ENCODE results near the gene ERICH6B.
A peak's percentile ranks its signal among the peaks of the same experiment; 100 is the strongest.

ERICH6B gene

GRCh38 chr13:45512098-45512496, 103.4 kb downstream of the ERICH6B start:
- no peak overlapping the region for H3K4me3 ChIP-seq (ENCODE audit: low read length)
- DNase-seq (ENCODE audit: low read depth, low spot score): no peak

GRCh38 chr13:45511310-45512097, 104.0 kb downstream of the ERICH6B start:
- peak; percentile 73 for DNase-seq (ENCODE audit: low read depth, low spot score)
- no peak overlapping the region for H3K4me3 ChIP-seq (ENCODE audit: low read length)

GRCh38 chr13:45510672-45511071, 104.9 kb downstream of the ERICH6B start:
- no peak overlapping the region for H3K4me3 ChIP-seq (ENCODE audit: low read length)
- DNase-seq (ENCODE audit: low read depth, low spot score): no peak

GRCh38 chr13:45508776-45509175, 106.8 kb downstream of the ERICH6B start:
- no peak for DNase-seq (ENCODE audit: low read depth, low spot score)

GRCh38 chr13:45506811-45507210, 108.7 kb downstream of the ERICH6B start:
- DNase-seq (ENCODE audit: low read depth, low spot score): no peak
- no peak overlapping the region for H3K4me3 ChIP-seq (ENCODE audit: low read length)

More at GRCh38 chr13:45508776-45509175, 106.8 kb downstream of the ERICH6B start:
- no peak overlapping the region for H3K4me3 ChIP-seq (ENCODE audit: low read length)

- no peak overlapping the region for H3K4me3 ChIP-seq (ENCODE audit: low read length)
- no peak for DNase-seq (ENCODE audit: low read depth, low spot score)
These were observed 111.9 kb downstream of the ERICH6B start for GRCh38 chr13:45503658-45504057.

- no peak overlapping the region for H3K4me3 ChIP-seq (ENCODE audit: low read length)
- no peak for DNase-seq (ENCODE audit: low read depth, low spot score)
These were observed 114.4 kb downstream of the ERICH6B start for GRCh38 chr13:45501175-45501526.

GRCh38 chr13:45500492-45501174, 114.9 kb downstream of the ERICH6B start:
- H3K4me3 ChIP-seq (ENCODE audit: low read length): no peak overlapping the region
- no peak for DNase-seq (ENCODE audit: low read depth, low spot score)

- no peak overlapping the region for H3K4me3 ChIP-seq (ENCODE audit: low read length)
- DNase-seq (ENCODE audit: low read depth, low spot score): no peak
These were observed 118.6 kb downstream of the ERICH6B start for GRCh38 chr13:45496942-45497341.

- no peak overlapping the region for H3K4me3 ChIP-seq (ENCODE audit: low read length)
- DNase-seq (ENCODE audit: low read depth, low spot score): no peak
These were observed 123.0 kb downstream of the ERICH6B start for GRCh38 chr13:45492538-45492937.
